Occipital lobe (tissue), 3 donors: ENCODE data around the gene PBX2. TPM values are rescaled to one million over a fixed set of nuclear protein-coding genes. Genes with fewer than 3 reads are reported as not detected.
"Not testable (repeated sequence)": the region's sequence is repeated elsewhere in the genome, so short reads cannot be mapped to it uniquely, and the experiment has no call there.

Experiments
- DNase-seq: peaks from one replicate; lab custom pipeline; 2025; lab: John Stamatoyannopoulos, UW
- small RNA-seq: library from RNA; depleted of rRNA; stranded (forward); fragments of <200 nt; gene quantifications from one replicate; pipeline ENCODE3, GENCODE V24; 2014
- total RNA-seq: library from RNA; depleted of rRNA; stranded (reverse); fragments of >200 nt; gene quantifications from one replicate; pipeline ENCODE4 v1.2.3, GENCODE V29; 2014

PBX2 gene
- total RNA-seq, 1 donor from 2014 or later: 18.1 TPM

DNA sequence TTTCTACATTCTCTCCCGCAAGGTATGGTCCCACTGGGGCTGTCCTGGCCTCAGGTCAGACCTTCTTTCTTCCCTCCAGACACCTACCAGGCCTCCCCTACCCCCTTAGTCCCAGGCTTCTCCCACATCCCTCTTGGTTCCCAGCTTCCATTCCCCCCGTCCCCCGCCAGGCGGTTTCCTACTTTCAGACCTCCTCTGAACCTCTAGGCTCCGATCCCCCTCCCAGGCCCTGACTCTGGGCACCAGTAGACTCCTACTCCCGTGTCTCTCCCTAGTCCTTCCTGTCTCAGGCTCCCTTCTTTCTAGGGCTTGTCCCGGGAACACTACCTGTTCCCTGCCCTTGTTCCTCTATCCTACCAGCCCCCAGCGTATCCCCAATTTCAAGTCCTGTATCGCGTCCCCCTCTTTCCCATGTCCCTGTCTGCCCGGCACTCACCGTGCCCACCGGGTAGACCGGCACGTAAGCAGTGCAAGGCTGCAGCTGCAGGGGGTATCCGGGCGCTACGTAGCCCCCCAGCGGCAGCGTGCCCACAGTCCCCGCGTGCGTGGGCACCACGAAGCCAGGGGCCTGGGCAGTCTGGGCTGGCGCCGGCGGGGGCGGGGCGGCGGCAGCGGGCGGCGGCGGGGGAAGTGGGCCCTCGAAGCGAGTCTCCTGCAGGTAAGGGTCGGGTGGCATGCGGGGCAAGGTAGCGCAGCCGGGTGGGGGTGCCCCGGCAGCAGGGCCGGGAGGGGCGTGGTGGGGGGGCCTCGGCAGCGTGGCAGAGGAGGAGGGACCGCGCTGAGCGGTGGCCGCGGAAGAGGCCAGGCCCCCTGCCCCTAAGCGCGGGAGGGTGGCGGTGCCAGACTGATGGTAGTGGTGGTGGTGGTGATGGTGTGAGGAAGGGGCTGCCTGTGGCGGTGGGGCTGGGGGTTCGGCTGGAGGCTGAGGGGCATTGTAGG is 39.8 kb downstream of the PBX2 start:
- DNase-seq: no peak

GRCh38 chr6:32149092-32149755 is 40.8 kb downstream of the PBX2 start:
- DNase-seq: no peak

GRCh38 chr6:32148289-32149091 is 41.5 kb downstream of the PBX2 start:
- no peak for DNase-seq

DNA sequence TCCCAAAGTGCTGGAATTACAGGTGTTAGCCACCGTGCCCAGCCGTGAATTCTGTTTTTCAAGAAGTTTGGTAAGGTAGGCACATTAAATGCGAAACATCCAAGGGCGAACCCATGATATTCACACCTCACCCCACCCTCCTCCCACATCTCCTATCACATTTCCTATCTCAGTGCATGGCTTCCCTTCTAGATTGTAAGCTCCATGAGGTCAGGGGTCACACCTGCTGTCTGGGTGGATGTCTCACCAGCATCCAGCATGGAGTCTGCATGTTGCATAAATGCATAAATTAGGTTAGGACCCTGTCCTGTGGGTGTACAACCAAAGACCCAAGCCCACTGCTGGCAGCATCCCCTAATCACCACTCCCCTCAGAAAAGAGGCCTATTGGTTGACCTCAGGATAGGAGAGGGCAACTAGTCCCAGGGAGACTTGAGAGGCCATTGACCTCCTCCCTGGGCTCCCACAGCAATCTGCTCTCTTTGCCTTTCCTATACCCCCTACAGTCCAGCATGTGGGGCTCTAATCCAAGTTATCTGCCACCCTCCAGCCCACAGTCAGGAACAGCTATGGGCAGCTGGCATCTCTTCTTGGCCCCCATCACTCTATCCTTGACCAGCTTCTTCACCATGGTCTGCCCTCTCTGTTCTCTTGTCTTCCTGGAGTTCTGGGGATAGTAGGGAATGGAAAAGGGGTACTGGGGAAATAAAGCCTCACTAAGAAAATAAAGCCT is 42.4 kb downstream of the PBX2 start:
- no peak for DNase-seq

DNA sequence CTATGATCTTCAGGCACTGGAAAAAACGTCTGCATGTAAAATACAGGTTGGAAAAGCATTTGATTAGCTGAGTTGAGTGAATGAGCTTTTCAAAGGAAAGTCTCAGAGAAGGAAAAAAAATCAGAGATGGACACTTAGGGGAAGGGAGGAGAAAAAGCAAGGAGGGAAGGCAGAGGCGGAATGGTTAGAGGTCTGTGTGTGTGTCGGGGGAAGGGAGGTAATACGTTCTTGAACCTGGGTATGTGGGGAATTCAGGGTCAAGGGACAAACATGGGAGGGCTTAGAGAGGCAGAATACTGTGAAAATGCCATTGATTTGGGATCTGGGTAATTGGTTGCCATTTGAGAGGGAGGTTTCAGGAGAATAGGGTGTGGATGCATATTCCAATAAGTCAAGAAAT is 43.3 kb downstream of the PBX2 start:
- no peak for DNase-seq

DNA sequence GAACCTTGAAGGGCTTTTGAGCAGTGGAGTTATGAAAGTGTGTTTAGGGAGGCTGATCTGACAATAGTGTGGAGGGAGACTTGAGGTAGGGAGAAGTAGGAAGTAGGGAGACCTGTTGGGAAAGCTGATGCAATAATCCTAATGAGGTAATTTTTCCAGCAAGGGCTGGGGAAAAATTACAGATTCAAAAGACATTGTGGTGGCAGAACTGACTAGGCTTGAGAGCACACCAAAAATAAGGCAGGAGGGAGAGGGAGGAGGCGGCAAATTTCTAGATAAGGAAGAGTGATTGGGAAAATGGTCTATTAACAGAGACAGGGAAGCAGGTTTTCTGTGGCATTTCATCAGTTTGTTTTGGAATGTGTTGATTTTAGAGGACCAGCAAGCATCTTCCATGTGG is 43.7 kb downstream of the PBX2 start:
- no peak for DNase-seq

GRCh38 chr6:32144238-32144637 is 45.8 kb downstream of the PBX2 start:
- not testable (repeated sequence) for DNase-seq

DNA sequence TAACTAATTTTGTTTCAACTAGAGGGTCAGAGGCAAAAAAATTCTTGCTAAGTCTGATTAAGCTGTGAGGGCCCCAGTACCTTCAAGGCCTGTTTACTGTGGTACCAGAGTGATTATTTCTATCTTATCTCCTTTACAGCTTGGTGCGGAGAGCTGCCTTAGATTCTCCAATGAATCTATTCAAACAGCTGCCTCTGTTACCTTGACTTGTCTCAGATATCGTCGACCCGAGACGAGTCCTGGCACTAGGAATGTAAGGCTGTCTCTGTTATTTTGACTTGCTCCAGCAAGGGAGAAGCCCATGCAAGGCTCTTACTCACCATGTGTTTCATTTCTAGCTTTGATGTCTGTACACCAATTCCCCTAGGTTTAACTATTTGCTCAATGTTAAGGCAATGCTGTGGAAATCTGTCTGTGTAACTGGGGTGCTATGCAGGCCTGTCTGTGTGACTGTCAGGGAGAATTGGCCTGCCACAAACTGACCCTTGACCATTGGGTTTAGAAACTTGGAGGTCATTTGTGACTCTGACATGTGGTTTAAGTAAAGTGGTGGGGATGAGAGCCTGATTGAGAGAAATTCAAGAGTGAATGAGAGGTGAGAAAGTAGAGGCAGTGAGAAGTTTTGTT is 49.5 kb downstream of the PBX2 start:
- DNase-seq: no peak

DNA sequence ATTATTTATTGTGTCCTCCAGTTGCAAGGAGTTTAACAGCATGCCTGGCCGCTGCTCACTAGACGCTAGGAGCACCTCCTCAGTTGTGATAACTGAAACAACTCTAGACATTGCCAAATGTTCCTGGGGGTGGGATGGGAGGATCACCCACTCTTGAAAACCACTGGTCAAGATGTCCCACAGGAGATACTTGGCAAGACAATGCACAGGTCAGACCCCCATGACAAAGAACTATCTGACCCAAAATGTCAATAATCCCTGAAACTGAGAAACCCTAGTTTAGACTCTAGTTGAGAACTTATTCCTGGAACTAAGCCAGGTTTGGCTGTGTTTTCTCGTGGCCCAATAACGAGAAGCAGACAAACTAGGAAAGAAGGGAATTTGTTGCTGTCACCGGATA is 50.4 kb downstream of the PBX2 start:
- no peak for DNase-seq

GRCh38 chr6:32137454-32137853 is 52.5 kb downstream of the PBX2 start:
- no peak for DNase-seq

Small RNA genes lying within 50 kb of the gene (small RNA-seq; reads per million reads assigned to genes)
- gene AL662884.1: not detected
- not detected for gene MIR6833

Other genes with a start within 250 kb of the PBX2 start
- gene CFB, start 244.1 kb downstream of the PBX2 start, total RNA-seq: 0.62 TPM
- 37.4 TPM for gene NELFE, start 231.2 kb downstream of the PBX2 start, total RNA-seq
- 27.6 TPM for gene SKIC2, start 231.0 kb downstream of the PBX2 start, total RNA-seq
- 6.9 TPM for gene DXO, start 218.1 kb downstream of the PBX2 start, total RNA-seq
- gene C4A, start 208.1 kb downstream of the PBX2 start, total RNA-seq: 8.6 TPM
- 9.2 TPM for gene C4B, start 175.4 kb downstream of the PBX2 start, total RNA-seq
- gene CYP21A2, start 151.8 kb downstream of the PBX2 start, total RNA-seq: not detected
- 2.5 TPM for gene TNXB, start 80.9 kb downstream of the PBX2 start, total RNA-seq
- 15.4 TPM for gene ATF6B, start 62.0 kb downstream of the PBX2 start, total RNA-seq
- gene FKBPL, start 59.9 kb downstream of the PBX2 start, total RNA-seq: 3.3 TPM
- gene PRRT1, start 38.3 kb downstream of the PBX2 start, total RNA-seq: 0.78 TPM
- 15.1 TPM for gene PPT2, start 36.1 kb downstream of the PBX2 start, total RNA-seq
- 7.5 TPM for gene EGFL8, start 25.6 kb downstream of the PBX2 start, total RNA-seq
- gene AGPAT1, start 14.1 kb downstream of the PBX2 start, total RNA-seq: 13.6 TPM
- gene RNF5, start 11.8 kb downstream of the PBX2 start, total RNA-seq: 71.7 TPM
- 0.78 TPM for gene AGER, start 5.9 kb downstream of the PBX2 start, total RNA-seq
- 0.78 TPM for gene GPSM3, start 2.4 kb upstream of the PBX2 start, total RNA-seq
- gene NOTCH4, start 33.9 kb upstream of the PBX2 start, total RNA-seq: 5.0 TPM
- gene TSBP1, start 181.7 kb upstream of the PBX2 start, total RNA-seq: not detected
- not detected for gene BTNL2, start 217.0 kb upstream of the PBX2 start, total RNA-seq
- 3.9 TPM for gene HLA-DRA, start 249.7 kb upstream of the PBX2 start, total RNA-seq